HCEC 1CT (cell line): Measurements from ENCODE around the gene ZNF184.

Experiments used
- DNase-seq: peaks from one replicate; pipeline ENCODE4 v3.0.0-alpha.2; 2017

The ZNF184 gene

GRCh38 chr6:27415898-27416297 lies 57.0 kb downstream of the ZNF184 start:
- DNase-seq = no peak

DNA sequence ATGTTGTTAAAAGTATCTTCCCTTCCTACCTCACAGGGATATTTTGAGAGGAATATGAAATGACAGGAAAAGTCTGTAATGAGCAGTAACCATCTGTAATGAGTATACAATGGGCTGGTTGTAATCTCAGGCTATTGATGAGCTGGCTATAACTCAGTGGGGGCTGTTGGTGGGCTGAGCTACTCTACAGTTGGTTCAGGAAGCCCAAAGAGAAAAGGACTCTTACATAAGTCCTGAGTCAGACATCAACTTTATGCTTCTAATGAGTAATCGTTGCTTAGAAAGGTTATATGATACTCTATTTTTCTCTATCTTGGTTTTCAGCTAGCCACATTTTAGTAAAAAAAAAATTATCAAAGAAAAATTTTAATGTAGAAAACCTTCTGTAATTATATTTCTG lies 57.9 kb downstream of the ZNF184 start:
- no peak for DNase-seq

DNA sequence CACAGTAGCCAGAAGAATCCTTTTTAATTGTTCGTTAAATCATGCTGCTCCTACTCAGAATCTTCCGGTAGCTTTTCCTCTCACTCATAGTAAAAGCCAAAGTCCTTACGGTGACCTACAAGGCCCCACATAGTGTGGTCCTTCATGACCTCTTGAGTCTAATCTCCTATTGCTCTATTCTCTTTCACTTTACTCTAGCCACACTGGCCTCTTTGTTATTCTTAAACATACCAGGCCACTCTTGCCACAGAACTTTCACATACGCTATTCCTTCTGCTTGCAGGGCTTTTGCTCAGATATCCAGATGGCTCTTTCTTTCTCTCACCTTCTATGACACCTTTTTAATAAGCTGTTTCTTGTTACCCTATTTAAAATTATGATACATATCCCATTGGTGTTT lies 58.6 kb downstream of the ZNF184 start:
- DNase-seq = no peak

GRCh38 chr6:27407153-27407814 lies 65.6 kb downstream of the ZNF184 start:
- no peak for DNase-seq

GRCh38 chr6:27406085-27406484 lies 66.8 kb downstream of the ZNF184 start:
- DNase-seq = no peak

DNA sequence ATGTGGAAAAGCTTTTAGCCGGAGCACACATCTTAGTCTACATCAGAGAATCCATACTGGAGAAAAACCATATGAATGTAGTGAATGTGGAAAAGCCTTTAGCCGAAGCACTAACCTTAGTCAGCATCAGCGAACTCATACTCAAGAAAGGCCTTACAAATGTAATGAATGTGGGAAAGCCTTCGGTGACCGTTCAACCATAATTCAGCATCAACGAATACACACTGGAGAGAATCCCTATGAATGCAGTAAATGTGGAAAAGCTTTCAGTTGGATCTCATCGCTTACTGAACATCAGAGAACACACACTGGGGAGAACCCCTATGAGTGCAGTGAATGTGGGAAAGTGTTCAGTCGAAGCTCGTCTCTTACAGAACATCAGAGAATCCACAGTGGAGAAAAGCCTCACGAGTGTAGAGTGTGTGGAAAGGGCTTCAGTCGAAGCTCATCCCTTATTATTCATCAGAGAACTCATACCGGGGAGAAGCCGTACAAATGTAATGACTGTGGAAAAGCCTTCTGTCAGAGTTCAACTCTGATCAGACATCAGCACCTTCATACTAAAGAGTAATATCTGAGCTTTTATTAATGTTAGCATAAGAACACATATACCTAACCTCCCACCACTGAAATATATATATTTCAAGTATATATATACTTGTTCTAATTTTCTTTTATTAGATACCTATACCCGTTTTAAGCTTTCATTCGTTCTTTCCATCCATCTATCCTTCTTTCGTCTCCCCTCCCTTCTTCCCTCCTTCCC lies 71.8 kb downstream of the ZNF184 start:
- no peak for DNase-seq
